Measurements from ENCODE around the gene RXFP1.

- TF ChIP-seq CTCF (conservative IDR thresholded peaks at IDR 0.05; ENCODE audit: low read depth, low read length) (no peak), EZH2 (IDR thresholded peaks at IDR 0.05; ENCODE audit: borderline replicate concordance, low read depth, low read length, poor library complexity, severe bottlenecking) (no peak)
These were observed 87.4 kb downstream of the RXFP1 start for GRCh38 chr4:158609116-158609515.
